PC-3 (cell line): ENCODE results near the gene RORB.

Experiments
- EZH2phosphoT487 ChIP-seq: fragments of 300-600 bp; sonication (generic); IDR thresholded peaks from 2 replicates; pipeline ENCODE4 v1.6.1; 2018; ENCODE audit warnings: mild to moderate bottlenecking, antibody characterized with exemption, low read length, borderline replicate concordance
- TF ChIP-seq, protein P1 (sequence below): fragments of 300-600 bp; sonication (generic); conservative IDR thresholded peaks from 2 replicates; pipeline ENCODE4 v1.5.1; 2017; ENCODE audit warnings: antibody characterized with exemption, low read depth, mild to moderate bottlenecking, low read length

DNA sequence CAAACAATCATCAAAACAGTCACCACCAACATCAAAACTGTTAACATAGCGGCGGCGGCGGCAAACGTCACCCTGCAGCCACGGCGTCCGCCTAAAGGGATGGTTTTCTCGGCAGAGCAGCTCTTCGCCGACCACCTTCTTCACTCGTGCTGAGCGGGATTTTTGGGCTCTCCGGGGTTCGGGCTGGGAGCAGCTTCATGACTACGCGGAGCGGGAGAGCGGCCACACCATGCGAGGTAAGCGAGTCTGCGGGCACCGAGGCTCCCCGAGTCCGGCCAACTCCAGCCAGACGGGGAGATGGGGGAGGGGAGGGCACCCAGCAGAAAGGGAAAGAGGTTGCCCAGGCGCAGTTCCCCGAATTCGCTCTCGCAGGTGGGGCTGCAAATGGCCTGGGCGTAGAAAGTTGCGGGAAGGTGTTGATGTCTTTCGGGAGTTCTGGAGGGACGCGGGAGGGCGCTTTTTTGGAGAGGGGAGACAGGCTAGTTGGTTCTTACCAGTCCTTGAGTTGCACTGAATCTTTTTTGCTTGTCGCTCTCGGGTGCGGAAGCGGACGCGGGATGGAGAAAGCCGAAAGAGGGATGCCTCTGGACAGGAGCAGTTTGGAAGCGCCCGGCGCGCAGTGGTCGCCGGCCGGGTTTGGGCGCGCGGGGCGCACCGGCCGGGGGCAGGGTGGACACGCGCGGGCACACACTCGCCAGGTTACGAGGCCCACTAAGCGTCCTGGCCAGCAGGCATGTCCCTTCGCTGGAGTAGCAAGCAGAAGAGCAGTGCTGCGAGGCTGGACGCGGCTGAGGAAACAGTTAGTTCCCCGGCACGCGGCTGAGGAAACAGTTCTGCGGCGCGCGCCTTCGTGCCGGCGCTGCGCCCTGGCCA, 849 bp downstream of the RORB start:
- TF ChIP-seq, protein P1, sequence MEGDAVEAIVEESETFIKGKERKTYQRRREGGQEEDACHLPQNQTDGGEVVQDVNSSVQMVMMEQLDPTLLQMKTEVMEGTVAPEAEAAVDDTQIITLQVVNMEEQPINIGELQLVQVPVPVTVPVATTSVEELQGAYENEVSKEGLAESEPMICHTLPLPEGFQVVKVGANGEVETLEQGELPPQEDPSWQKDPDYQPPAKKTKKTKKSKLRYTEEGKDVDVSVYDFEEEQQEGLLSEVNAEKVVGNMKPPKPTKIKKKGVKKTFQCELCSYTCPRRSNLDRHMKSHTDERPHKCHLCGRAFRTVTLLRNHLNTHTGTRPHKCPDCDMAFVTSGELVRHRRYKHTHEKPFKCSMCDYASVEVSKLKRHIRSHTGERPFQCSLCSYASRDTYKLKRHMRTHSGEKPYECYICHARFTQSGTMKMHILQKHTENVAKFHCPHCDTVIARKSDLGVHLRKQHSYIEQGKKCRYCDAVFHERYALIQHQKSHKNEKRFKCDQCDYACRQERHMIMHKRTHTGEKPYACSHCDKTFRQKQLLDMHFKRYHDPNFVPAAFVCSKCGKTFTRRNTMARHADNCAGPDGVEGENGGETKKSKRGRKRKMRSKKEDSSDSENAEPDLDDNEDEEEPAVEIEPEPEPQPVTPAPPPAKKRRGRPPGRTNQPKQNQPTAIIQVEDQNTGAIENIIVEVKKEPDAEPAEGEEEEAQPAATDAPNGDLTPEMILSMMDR: no peak
- TF ChIP-seq EZH2phosphoT487: peak; percentile 72; the same call in 1 of the 2 replicates
